ENCODE measurements around the gene CDC26.

- TF ChIP-seq POLR2AphosphoS5 (IDR thresholded peaks at IDR 0.05) (no peak), POLR2A (IDR thresholded peaks at IDR 0.05; ENCODE audit: low read depth) (no peak)
These were observed 39.9 kb upstream of the CDC26 start for GRCh38 chr9:113315231-113315630.
